GM12864 (cell line): ENCODE results near the gene ARFGAP1.

Source experiments
- DNase-seq: peaks from one replicate; pipeline ENCODE4 v3.0.0-alpha.2; 2011; ENCODE audit warnings: low read depth
- H3K4me3 ChIP-seq: 2 replicates; pipeline ENCODE4 v1.5.1; 2011; ENCODE audit warnings: mild to moderate bottlenecking, low read depth, low read length, control low read depth
- TF ChIP-seq, protein P1 (sequence below): IDR thresholded peaks from 2 replicates; pipeline ENCODE4 v1.5.1; 2011; ENCODE audit warnings: low read depth, mild to moderate bottlenecking, moderate library complexity, low read length, control low read depth, inconsistent platforms; ENCODE audit errors: missing control alignments

ARFGAP1 gene

GRCh38 chr20:63240004-63240403, 32.6 kb upstream of the ARFGAP1 start:
- DNase-seq = no peak
- TF ChIP-seq, protein P1, sequence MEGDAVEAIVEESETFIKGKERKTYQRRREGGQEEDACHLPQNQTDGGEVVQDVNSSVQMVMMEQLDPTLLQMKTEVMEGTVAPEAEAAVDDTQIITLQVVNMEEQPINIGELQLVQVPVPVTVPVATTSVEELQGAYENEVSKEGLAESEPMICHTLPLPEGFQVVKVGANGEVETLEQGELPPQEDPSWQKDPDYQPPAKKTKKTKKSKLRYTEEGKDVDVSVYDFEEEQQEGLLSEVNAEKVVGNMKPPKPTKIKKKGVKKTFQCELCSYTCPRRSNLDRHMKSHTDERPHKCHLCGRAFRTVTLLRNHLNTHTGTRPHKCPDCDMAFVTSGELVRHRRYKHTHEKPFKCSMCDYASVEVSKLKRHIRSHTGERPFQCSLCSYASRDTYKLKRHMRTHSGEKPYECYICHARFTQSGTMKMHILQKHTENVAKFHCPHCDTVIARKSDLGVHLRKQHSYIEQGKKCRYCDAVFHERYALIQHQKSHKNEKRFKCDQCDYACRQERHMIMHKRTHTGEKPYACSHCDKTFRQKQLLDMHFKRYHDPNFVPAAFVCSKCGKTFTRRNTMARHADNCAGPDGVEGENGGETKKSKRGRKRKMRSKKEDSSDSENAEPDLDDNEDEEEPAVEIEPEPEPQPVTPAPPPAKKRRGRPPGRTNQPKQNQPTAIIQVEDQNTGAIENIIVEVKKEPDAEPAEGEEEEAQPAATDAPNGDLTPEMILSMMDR = no peak
- H3K4me3 ChIP-seq = no peak overlapping the region

DNA sequence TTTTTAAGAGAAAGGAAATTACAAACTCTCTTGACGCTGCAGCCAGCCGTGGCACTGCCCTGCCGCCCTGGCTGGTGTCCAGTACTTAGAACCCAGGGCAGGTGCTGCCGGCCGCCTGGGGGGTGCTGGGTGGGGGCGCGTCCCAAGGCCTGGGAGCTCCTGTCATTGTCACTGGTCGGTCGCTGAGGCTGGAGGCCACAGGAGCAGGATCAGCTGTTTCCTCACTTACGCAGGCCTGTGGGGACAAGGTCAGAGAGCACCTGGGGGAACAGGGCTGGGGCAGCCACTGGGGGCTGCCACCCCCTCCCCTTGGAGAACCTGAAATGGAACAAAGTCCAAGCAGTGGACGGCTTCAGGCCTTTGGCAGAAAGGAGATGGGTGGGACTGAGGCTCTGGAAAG, 31.3 kb upstream of the ARFGAP1 start:
- H3K4me3 ChIP-seq = no peak overlapping the region
- TF ChIP-seq, protein P1 = no peak
- DNase-seq = no peak

GRCh38 chr20:63242736-63243135, 29.9 kb upstream of the ARFGAP1 start:
- DNase-seq = no peak
- TF ChIP-seq, protein P1 = no peak
- no peak overlapping the region for H3K4me3 ChIP-seq

DNA sequence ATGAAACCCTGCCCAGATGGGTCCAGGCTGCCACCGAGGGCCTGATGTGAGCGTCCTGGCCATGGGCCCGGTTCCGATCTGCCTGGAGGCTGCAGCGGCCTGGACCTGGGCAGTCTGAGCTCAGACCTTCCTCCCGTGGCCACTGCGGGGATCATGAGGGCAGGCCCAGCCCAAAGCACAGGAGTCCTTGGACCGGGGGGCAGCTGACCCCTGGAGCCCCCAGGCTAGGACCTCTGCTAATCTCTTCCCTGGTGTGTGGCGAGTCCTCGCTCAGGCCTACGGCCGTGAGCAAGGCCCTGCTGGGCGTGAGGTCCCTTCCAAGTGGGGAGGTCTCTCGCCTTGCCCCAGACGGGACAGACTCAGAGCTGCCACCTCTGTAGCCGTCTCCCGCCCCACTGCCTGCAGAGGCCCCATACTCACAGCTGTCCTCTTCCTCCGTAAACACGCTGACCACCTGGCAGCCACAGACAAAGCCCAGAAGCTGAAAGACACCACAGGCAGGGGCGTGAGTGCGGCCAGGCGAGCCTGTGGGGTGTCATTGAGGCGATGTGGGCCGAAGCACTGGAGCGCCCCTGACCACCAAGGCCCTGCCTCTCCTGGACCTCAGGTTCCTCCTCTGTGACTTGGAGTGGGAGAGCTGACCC, 28.9 kb upstream of the ARFGAP1 start:
- TF ChIP-seq, protein P1 = no peak
- H3K4me3 ChIP-seq = no peak overlapping the region
- DNase-seq = no peak

DNA sequence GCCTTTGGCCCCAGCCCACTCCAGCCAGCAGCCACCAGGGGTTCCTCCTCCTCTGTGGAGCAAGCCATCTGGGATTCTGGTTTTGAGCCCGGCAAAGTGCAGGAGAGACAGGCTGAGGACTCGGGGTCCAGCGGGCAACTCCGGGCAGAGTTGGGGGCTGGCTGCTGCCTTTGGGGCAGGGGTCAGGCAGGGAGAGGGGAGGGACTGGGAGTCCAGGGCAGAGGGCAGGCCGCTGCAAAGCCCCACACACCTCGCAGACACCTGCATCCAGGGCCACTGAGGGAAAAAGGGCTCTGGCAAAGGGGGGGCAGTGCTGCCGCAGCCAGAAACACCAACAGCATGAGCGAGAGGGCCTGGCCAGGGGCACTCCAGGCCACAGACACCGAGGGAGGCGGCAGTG, 28.1 kb upstream of the ARFGAP1 start:
- DNase-seq = no peak
- TF ChIP-seq, protein P1 = no peak
- H3K4me3 ChIP-seq = no peak overlapping the region

DNA sequence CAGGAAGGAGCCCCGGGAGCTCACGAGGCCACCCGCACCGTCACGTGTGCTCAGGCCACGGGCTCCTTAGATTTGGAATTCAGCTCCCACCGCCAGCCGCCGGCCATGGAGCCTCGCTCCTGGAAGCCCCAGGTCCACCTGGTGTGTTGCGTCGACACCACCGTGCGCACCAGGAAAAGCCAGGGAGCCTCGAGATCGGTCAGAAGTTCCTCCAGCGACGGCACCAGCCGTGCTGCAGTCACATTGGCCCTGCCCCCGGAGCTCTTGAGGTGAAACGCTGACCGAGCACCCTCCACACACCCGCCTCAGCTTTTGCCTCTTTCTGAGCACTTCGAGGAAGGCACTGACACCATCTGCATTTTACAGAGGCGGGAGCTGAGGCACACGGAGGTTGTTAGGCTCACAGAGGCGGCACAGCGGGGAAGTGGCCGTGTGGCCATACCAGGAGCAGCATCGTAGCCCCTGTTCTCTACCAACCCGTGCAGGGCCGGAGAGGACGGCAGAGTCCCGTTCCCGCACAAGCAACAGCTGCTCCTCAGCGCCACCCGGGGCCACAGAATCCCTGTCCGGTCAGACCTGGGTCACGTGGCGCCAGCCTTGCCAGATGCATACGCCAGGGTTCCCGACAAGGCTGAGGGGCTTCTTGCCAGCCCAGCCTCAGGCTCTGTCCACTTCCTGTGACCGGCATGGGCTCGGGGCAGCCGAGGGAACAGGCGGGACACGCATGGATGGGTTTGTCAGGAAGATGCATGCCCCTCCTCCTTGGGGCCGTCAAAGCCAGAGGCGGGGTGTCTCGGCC, 25.9 kb upstream of the ARFGAP1 start:
- no peak overlapping the region for H3K4me3 ChIP-seq
- no peak for DNase-seq

More for the DNA sequence above, 25.9 kb upstream of the ARFGAP1 start:
- TF ChIP-seq, protein P1 = no peak
